ENCODE results near the gene ZNF277. TPM values are rescaled to one million over a fixed set of nuclear protein-coding genes. Genes with fewer than 3 reads are reported as not detected.

The ZNF277 gene
- total RNA-seq, 2 experiments from 2014 or later, result 15.8 to 16.4 TPM

GRCh38 chr7:112260911-112261310 is 54.4 kb downstream of the ZNF277 start:
- Mint-ChIP-seq H3K4me1 (peaks cover 2% of the 10 kb centered on the region), H3K36me3 (no peaks in the 10 kb centered on the region), H3K4me3 (no peak overlapping the region), H3K27me3 (no peaks in the 10 kb centered on the region), H3K27ac (no peak overlapping the region), H3K9me3 (ENCODE audit: low read depth) (no peaks in the 10 kb centered on the region)
- DNase-seq, result no peak
- CTCF ChIA-PET, result no interaction called here
- no peak for ATAC-seq

GRCh38 chr7:112262036-112262435 is 55.5 kb downstream of the ZNF277 start:
- ATAC-seq (no peak), DNase-seq (no peak)
- H3K9me3 Mint-ChIP-seq (ENCODE audit: low read depth), result no peaks in the 10 kb centered on the region
- no peak overlapping the region for H3K4me3 Mint-ChIP-seq
- CTCF ChIA-PET, result no interaction called here
- no peaks in the 10 kb centered on the region for H3K36me3 Mint-ChIP-seq
- peaks cover 6% of the 10 kb centered on the region for H3K4me1 Mint-ChIP-seq
- H3K27me3 Mint-ChIP-seq, result no peaks in the 10 kb centered on the region
- no peak overlapping the region for H3K27ac Mint-ChIP-seq

GRCh38 chr7:112262855-112263487 is 56.5 kb downstream of the ZNF277 start:
- Mint-ChIP-seq H3K27ac (no peak overlapping the region), H3K4me3 (no peak overlapping the region), H3K9me3 (ENCODE audit: low read depth) (no peaks in the 10 kb centered on the region), H3K27me3 (no peaks in the 10 kb centered on the region), H3K4me1 (peaks cover 6% of the 10 kb centered on the region), H3K36me3 (peaks cover under 1% of the 10 kb centered on the region)
- DNase-seq (no peak), ATAC-seq (no peak)
- CTCF ChIA-PET, result no interaction called here

- H3K27me3 Mint-ChIP-seq, result no peaks in the 10 kb centered on the region
- ATAC-seq, result no peak
- peaks cover 1% of the 10 kb centered on the region for H3K36me3 Mint-ChIP-seq
- H3K4me3 Mint-ChIP-seq, result no peak overlapping the region
- no peak overlapping the region for H3K27ac Mint-ChIP-seq
- no peak for DNase-seq
- CTCF ChIA-PET, result no interaction called here
- H3K9me3 Mint-ChIP-seq (ENCODE audit: low read depth), result no peaks in the 10 kb centered on the region
- peaks cover 6% of the 10 kb centered on the region for H3K4me1 Mint-ChIP-seq
Measured at GRCh38 chr7:112263519-112263918, 57.0 kb downstream of the ZNF277 start.

- CTCF ChIA-PET, result no interaction called here
- peaks cover 6% of the 10 kb centered on the region for H3K4me1 Mint-ChIP-seq
Measured at GRCh38 chr7:112266141-112266540, 59.6 kb downstream of the ZNF277 start.

GRCh38 chr7:112266595-112267270 is 60.2 kb downstream of the ZNF277 start:
- Mint-ChIP-seq H3K27ac (no peak overlapping the region), H3K9me3 (ENCODE audit: low read depth) (no peaks in the 10 kb centered on the region), H3K4me3 (no peak overlapping the region), H3K27me3 (no peaks in the 10 kb centered on the region), H3K4me1 (peaks cover 6% of the 10 kb centered on the region), H3K36me3 (peaks cover 1% of the 10 kb centered on the region)
- DNase-seq, result no peak
- CTCF ChIA-PET, result no interaction called here
- ATAC-seq, result no peak

More at GRCh38 chr7:112266141-112266540, 59.6 kb downstream of the ZNF277 start:
- H3K9me3 Mint-ChIP-seq (ENCODE audit: low read depth), result no peaks in the 10 kb centered on the region
- ATAC-seq, result no peak
- peaks cover 1% of the 10 kb centered on the region for H3K36me3 Mint-ChIP-seq
- H3K4me3 Mint-ChIP-seq, result no peak overlapping the region
- no peak for DNase-seq
- no peak overlapping the region for H3K27ac Mint-ChIP-seq
- H3K27me3 Mint-ChIP-seq, result no peaks in the 10 kb centered on the region

- CTCF ChIA-PET, result no interaction called here
- Mint-ChIP-seq H3K9me3 (ENCODE audit: low read depth) (no peaks in the 10 kb centered on the region), H3K4me3 (no peak overlapping the region), H3K27ac (no peak overlapping the region), H3K27me3 (no peaks in the 10 kb centered on the region), H3K4me1 (peaks cover 9% of the 10 kb centered on the region), H3K36me3 (peaks cover 1% of the 10 kb centered on the region)
- ATAC-seq (no peak), DNase-seq (no peak)
Measured at GRCh38 chr7:112267944-112268691, 61.6 kb downstream of the ZNF277 start.

GRCh38 chr7:112271162-112271561 is 64.7 kb downstream of the ZNF277 start:
- DNase-seq, result no peak
- no peak overlapping the region for H3K4me3 Mint-ChIP-seq
- no peak for ATAC-seq
- no peak overlapping the region for H3K27ac Mint-ChIP-seq
- H3K27me3 Mint-ChIP-seq, result no peaks in the 10 kb centered on the region
- no peaks in the 10 kb centered on the region for H3K9me3 Mint-ChIP-seq (ENCODE audit: low read depth)
- CTCF ChIA-PET, result no interaction called here
- H3K4me1 Mint-ChIP-seq, result peaks cover 10% of the 10 kb centered on the region
- peaks cover 1% of the 10 kb centered on the region for H3K36me3 Mint-ChIP-seq

- peak; percentile 47 for DNase-seq
- CTCF ChIA-PET, result no interaction called here
- no peaks in the 10 kb centered on the region for H3K27me3 Mint-ChIP-seq
- H3K27ac Mint-ChIP-seq, result no peak overlapping the region
- peaks cover 6% of the 10 kb centered on the region for H3K4me1 Mint-ChIP-seq
- peaks cover under 1% of the 10 kb centered on the region for H3K36me3 Mint-ChIP-seq
- no peak overlapping the region for H3K4me3 Mint-ChIP-seq
- ATAC-seq, result peak; percentile 36
- H3K9me3 Mint-ChIP-seq (ENCODE audit: low read depth), result no peaks in the 10 kb centered on the region
Measured at GRCh38 chr7:112272921-112273561, 66.5 kb downstream of the ZNF277 start.

GRCh38 chr7:112279042-112279441 is 72.5 kb downstream of the ZNF277 start:
- H3K9me3 Mint-ChIP-seq (ENCODE audit: low read depth), result no peaks in the 10 kb centered on the region
- H3K4me1 Mint-ChIP-seq, result no peaks in the 10 kb centered on the region
- no peak overlapping the region for H3K27ac Mint-ChIP-seq
- H3K4me3 Mint-ChIP-seq, result no peak overlapping the region
- no peak for DNase-seq
- H3K27me3 Mint-ChIP-seq, result no peaks in the 10 kb centered on the region
- CTCF ChIA-PET, result no interaction called here
- H3K36me3 Mint-ChIP-seq, result no peaks in the 10 kb centered on the region
- ATAC-seq, result no peak

- Mint-ChIP-seq H3K4me3 (no peak overlapping the region), H3K27ac (no peak overlapping the region), H3K27me3 (no peaks in the 10 kb centered on the region), H3K9me3 (ENCODE audit: low read depth) (no peaks in the 10 kb centered on the region), H3K4me1 (no peaks in the 10 kb centered on the region), H3K36me3 (no peaks in the 10 kb centered on the region)
- ATAC-seq (no peak), DNase-seq (no peak)
- CTCF ChIA-PET, result no interaction called here
Measured at GRCh38 chr7:112280267-112280666, 73.8 kb downstream of the ZNF277 start.

GRCh38 chr7:112282476-112283188 is 76.1 kb downstream of the ZNF277 start:
- Mint-ChIP-seq H3K27me3 (no peaks in the 10 kb centered on the region), H3K9me3 (ENCODE audit: low read depth) (no peaks in the 10 kb centered on the region), H3K4me3 (no peak overlapping the region), H3K4me1 (peaks cover 7% of the 10 kb centered on the region), H3K36me3 (peaks cover 1% of the 10 kb centered on the region), H3K27ac (no peak overlapping the region)
- ATAC-seq (no peak), DNase-seq (no peak)
- CTCF ChIA-PET, result no interaction called here

GRCh38 chr7:112283382-112283910 is 77.0 kb downstream of the ZNF277 start:
- H3K4me1 Mint-ChIP-seq, result peaks cover 7% of the 10 kb centered on the region
- H3K4me3 Mint-ChIP-seq, result no peak overlapping the region
- no peaks in the 10 kb centered on the region for H3K27me3 Mint-ChIP-seq
- H3K9me3 Mint-ChIP-seq (ENCODE audit: low read depth), result no peaks in the 10 kb centered on the region
- H3K27ac Mint-ChIP-seq, result no peak overlapping the region
- CTCF ChIA-PET, result no interaction called here
- DNase-seq (no peak), ATAC-seq (no peak)
- H3K36me3 Mint-ChIP-seq, result peaks cover 1% of the 10 kb centered on the region
